Measurements from ENCODE around the gene ANKFN1.

Gene ANKFN1

GRCh38 chr17:56514264-56514663 lies 361.0 kb downstream of the ANKFN1 start:
- no peak for DNase-seq

- DNase-seq, result no peak
Observed at GRCh38 chr17:56514899-56515298, 361.6 kb downstream of the ANKFN1 start.

- DNase-seq, result no peak
Observed at GRCh38 chr17:56521414-56522141, 368.3 kb downstream of the ANKFN1 start.

GRCh38 chr17:56523042-56523441 lies 369.8 kb downstream of the ANKFN1 start:
- DNase-seq, result no peak

- DNase-seq, result no peak
Observed at GRCh38 chr17:56528696-56529095, 375.4 kb downstream of the ANKFN1 start.

- no peak for DNase-seq
Observed at GRCh38 chr17:56532926-56533325, 379.7 kb downstream of the ANKFN1 start.

GRCh38 chr17:56536766-56537165 lies 383.5 kb downstream of the ANKFN1 start:
- DNase-seq, result peak; percentile 32 to 67

- DNase-seq, result no peak
Observed at GRCh38 chr17:56540836-56541235, 387.6 kb downstream of the ANKFN1 start.

GRCh38 chr17:56543280-56543679 lies 390.0 kb downstream of the ANKFN1 start:
- DNase-seq, result no peak

- no peak for DNase-seq
Observed at GRCh38 chr17:56545106-56545505, 391.8 kb downstream of the ANKFN1 start.

- no peak for DNase-seq
Observed at GRCh38 chr17:56545930-56546329, 392.7 kb downstream of the ANKFN1 start.

GRCh38 chr17:56548661-56549060 lies 395.4 kb downstream of the ANKFN1 start:
- DNase-seq, result no peak

- DNase-seq, result no peak
Observed at GRCh38 chr17:56549501-56549900, 396.2 kb downstream of the ANKFN1 start.

- DNase-seq, result no peak
Observed at GRCh38 chr17:56557682-56558081, 404.4 kb downstream of the ANKFN1 start.

- no peak for DNase-seq
Observed at GRCh38 chr17:56558088-56558487, 404.8 kb downstream of the ANKFN1 start.

All from inflammatory macrophage (primary cell).